ENCODE results near the gene ARL6IP5. TPM values are rescaled to one million over a fixed set of nuclear protein-coding genes. Genes with fewer than 3 reads are reported as not detected.

ARL6IP5 gene
- total and polyA plus RNA-seq, 11 donors, result 164 to 256 (median 214) TPM

DNA sequence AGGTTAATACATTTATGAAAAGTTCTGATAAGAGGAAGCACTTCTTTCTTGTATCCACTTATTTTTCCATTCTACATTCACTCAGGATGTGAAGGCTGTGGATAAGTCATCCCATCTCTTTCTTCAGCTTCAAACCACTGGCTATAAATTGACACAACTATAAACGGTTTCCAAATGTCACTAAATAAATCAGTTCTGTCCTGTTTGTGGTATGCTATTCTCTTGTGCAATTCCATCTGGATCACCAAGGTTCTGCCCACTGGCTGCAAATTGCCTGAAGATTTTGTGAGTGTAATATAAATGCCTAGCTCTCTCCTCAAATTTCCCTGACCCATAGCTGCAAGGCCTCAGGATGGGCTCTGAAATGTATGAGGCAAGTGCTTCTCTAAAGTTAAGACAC lies 44.8 kb downstream of the ARL6IP5 start:
- no peak for TF ChIP-seq POLR2A (IDR thresholded peaks at IDR 0.05)
- TF ChIP-seq, protein P1, sequence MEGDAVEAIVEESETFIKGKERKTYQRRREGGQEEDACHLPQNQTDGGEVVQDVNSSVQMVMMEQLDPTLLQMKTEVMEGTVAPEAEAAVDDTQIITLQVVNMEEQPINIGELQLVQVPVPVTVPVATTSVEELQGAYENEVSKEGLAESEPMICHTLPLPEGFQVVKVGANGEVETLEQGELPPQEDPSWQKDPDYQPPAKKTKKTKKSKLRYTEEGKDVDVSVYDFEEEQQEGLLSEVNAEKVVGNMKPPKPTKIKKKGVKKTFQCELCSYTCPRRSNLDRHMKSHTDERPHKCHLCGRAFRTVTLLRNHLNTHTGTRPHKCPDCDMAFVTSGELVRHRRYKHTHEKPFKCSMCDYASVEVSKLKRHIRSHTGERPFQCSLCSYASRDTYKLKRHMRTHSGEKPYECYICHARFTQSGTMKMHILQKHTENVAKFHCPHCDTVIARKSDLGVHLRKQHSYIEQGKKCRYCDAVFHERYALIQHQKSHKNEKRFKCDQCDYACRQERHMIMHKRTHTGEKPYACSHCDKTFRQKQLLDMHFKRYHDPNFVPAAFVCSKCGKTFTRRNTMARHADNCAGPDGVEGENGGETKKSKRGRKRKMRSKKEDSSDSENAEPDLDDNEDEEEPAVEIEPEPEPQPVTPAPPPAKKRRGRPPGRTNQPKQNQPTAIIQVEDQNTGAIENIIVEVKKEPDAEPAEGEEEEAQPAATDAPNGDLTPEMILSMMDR (IDR thresholded peaks at IDR 0.05), result no peak
- no peak overlapping the region for H3K4me3 ChIP-seq
- no peaks in the 10 kb centered on the region for H3K4me1 ChIP-seq
- ATAC-seq, result no peak
- intact Hi-C loops (cut with DNase I), result no loop called here
- H3K9me3 ChIP-seq, result no peaks in the 10 kb centered on the region
- H3K27ac ChIP-seq, result no peak overlapping the region
- WGBS, 4 donors, result 33 to 55% (median 46%) methylated on average over 1 of the region's 1 CpG
- H3K27me3 ChIP-seq, result no peaks in the 10 kb centered on the region
- no peaks in the 10 kb centered on the region for H3K36me3 ChIP-seq
- no peak for DNase-seq

DNA sequence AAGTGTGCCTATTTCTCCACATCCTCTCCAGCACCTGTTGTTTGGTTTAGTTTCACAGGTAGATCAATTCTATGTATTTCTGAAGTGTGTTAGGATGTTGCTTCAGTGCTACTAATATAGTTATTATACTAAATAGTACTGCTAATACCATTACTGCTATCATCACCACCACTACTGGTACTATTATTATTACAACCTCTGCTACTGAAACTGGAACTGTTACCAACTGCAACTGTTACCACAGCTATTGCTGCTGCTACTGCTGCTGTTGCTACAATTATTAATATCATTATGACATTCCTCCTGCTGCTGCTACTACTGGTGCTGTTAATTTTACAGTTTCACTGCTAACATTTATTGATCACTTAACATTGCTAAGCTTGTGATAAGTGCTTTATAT lies 46.0 kb downstream of the ARL6IP5 start:
- intact Hi-C loops (cut with DNase I), result no loop called here
- ATAC-seq (no peak), DNase-seq (no peak)
- TF ChIP-seq, protein P1 (IDR thresholded peaks at IDR 0.05), result no peak
- TF ChIP-seq POLR2A (IDR thresholded peaks at IDR 0.05), result no peak
- Histone ChIP-seq H3K9me3 (no peaks in the 10 kb centered on the region), H3K4me3 (no peak overlapping the region), H3K36me3 (no peaks in the 10 kb centered on the region), H3K4me1 (no peaks in the 10 kb centered on the region), H3K27me3 (no peaks in the 10 kb centered on the region), H3K27ac (no peak overlapping the region)

DNA sequence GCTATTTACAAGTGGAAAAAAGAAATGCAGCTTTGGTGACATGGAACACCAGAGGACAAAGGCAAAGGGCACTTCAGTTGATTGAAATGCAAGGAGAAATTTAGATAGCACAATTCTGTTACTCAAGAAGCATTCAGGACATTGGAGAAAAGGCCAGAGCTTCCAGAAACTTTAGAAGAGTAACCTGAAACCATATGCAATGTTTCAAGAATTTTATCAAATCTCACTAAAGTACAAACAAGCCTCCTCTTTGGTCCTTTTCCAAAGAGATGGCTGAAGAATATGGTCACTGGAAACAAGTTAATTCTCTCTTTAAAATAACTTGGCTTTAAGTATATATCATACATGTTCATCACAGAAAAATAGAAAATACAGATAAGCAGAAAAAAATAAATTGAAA lies 52.3 kb downstream of the ARL6IP5 start:
- TF ChIP-seq, protein P1 (IDR thresholded peaks at IDR 0.05), result no peak
- no peak for TF ChIP-seq POLR2A (IDR thresholded peaks at IDR 0.05)
- Histone ChIP-seq H3K27me3 (no peaks in the 10 kb centered on the region), H3K4me1 (peaks cover 0 to under 1% (median 0%) of the 10 kb centered on the region in 12 donors), H3K9me3 (no peaks in the 10 kb centered on the region), H3K27ac (no peak overlapping the region), H3K4me3 (no peak overlapping the region), H3K36me3 (no peaks in the 10 kb centered on the region)
- intact Hi-C loops (cut with DNase I), result loop anchor here in 1 of 10 donors (2.0 kb wide), 1 partner anchor 52 kb away; no protein-coding TSS in a partner anchor
- DNase-seq (no peak), ATAC-seq (no peak)

DNA sequence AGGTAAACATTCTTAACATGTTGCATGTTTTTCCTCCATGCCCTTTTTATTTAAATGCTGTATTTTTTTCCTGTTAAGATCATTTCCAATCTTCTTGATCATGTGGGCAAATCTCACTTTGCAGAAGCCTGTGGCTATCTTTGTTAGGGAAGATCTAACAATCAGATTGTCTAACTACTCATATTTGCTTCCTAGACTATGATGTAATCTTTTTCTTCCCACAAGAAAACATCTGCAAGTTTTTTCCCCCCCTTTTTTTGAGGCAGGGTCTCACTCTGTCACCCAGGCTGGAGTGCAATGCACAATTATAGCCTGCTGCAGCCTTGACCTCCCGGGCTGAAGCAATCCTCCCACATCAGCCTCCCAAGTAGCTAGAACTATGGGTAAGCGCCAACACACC lies 52.7 kb downstream of the ARL6IP5 start:
- Histone ChIP-seq H3K36me3 (no peaks in the 10 kb centered on the region), H3K27me3 (no peaks in the 10 kb centered on the region), H3K9me3 (no peaks in the 10 kb centered on the region), H3K4me1 (peaks cover 0 to 5% (median 0%) of the 10 kb centered on the region in 12 donors), H3K27ac (no peak overlapping the region), H3K4me3 (no peak overlapping the region)
- intact Hi-C loops (cut with DNase I), result loop anchor here in 1 of 10 donors (2.0 kb wide), 1 partner anchor 51 kb away; no protein-coding TSS in a partner anchor
- no peak for DNase-seq
- TF ChIP-seq, protein P1 (IDR thresholded peaks at IDR 0.05), result no peak
- no peak for TF ChIP-seq POLR2A (IDR thresholded peaks at IDR 0.05)
- 82 to 97% (median 92%) methylated on average over 2 of the region's 2 CpGs for WGBS, 4 donors
- ATAC-seq, result no peak
